ENCODE data around the gene C1QTNF1.

GRCh38 chr17:79084291-79085153, 60.6 kb downstream of the C1QTNF1 start:
- no peak for TF ChIP-seq GATA3 (IDR thresholded peaks at IDR 0.05; ENCODE audit: low read depth, low read length)
- TF ChIP-seq GATA2 (IDR thresholded peaks at IDR 0.05; ENCODE audit: low read depth, low read length) = no peak
